IMR-90 (cell line): Measurements from ENCODE around the gene EIF4E3. TPM values are rescaled to one million over a fixed set of nuclear protein-coding genes. Genes with fewer than 3 reads are reported as not detected.

Experiments used
- ATAC-seq: fragments of 200-7000 bp; cut with Tn5 transposase; 2 replicates; pipeline ENCODE4 v1.9.1; 2020; ENCODE audit warnings: low read depth, mild to moderate bottlenecking, moderate library complexity
- BruUV-seq: library from RNA; stranded (reverse); fragments of 400-500 nt; replicated peaks from 2 replicates; lab custom pipeline; 2021; lab: Mats Ljungman, UMichigan
- CTCF ChIA-PET: fragments of 300-600 bp; formaldehyde crosslinking; extraction: SDS; loops from one replicate; lab custom pipeline; 2021; ENCODE audit warnings: antibody characterized with exemption; lab: Yijun Ruan, JAX
- POLR2A ChIA-PET: fragments of 300-600 bp; sonication (Branson Sonifier 250); formaldehyde crosslinking; loops from one replicate; lab custom pipeline; 2022; ENCODE audit warnings: antibody characterized with exemption; ENCODE audit not compliant: unreplicated experiment; lab: Charles Lee
- DNase-seq: peaks from one replicate; pipeline ENCODE4 v3.0.0; 2013
- H2AFZ ChIP-seq: replicated peaks from 2 replicates; pipeline ENCODE3; 2013; ENCODE audit warnings: low read length, mild to moderate bottlenecking; ENCODE audit not compliant: poor library complexity
- H2AK5ac ChIP-seq: 2 replicates; pipeline ENCODE4 v1.6.1; 2013; ENCODE audit warnings: low read depth, low read length, inconsistent platforms
- H2AK9ac ChIP-seq: replicated peaks from 2 replicates; pipeline ENCODE3; 2013; ENCODE audit warnings: mild to moderate bottlenecking, low read depth, low read length, moderate library complexity; ENCODE audit not compliant: poor library complexity
- H2BK120ac ChIP-seq: 2 replicates; pipeline ENCODE4 v1.6.1; 2013; ENCODE audit warnings: low read depth, low read length, inconsistent platforms
- H2BK15ac ChIP-seq: 3 replicates; pipeline ENCODE4 v1.6.1; 2013; ENCODE audit warnings: low read depth, low read length, inconsistent platforms
- H2BK20ac ChIP-seq: 2 replicates; pipeline ENCODE4 v1.6.1; 2013; ENCODE audit warnings: low read depth, mild to moderate bottlenecking, inconsistent platforms, low read length, moderate library complexity
- H2BK5ac ChIP-seq: 2 replicates; pipeline ENCODE4 v1.6.1; 2013; ENCODE audit warnings: mild to moderate bottlenecking, low read depth, low read length, inconsistent platforms; ENCODE audit not compliant: poor library complexity, severe bottlenecking
- H3K14ac ChIP-seq: replicated peaks from 2 replicates; pipeline ENCODE4 v1.6.1; 2013; ENCODE audit warnings: low read depth, low read length, inconsistent platforms
- H3K18ac ChIP-seq: 2 replicates; pipeline ENCODE4 v1.6.1; 2013; ENCODE audit warnings: low read depth, low read length, control low read depth
- H3K23ac ChIP-seq: 2 replicates; pipeline ENCODE4 v1.6.1; 2013; ENCODE audit warnings: low read depth, low read length, inconsistent platforms
- H3K27ac ChIP-seq: 2 replicates; pipeline ENCODE4 v1.5.1; 2013; ENCODE audit warnings: mild to moderate bottlenecking, control low read depth, low read length; ENCODE audit not compliant: insufficient read depth
- H3K27me3 ChIP-seq: 2 replicates; pipeline ENCODE4 v1.6.1; 2013; ENCODE audit warnings: low read length; ENCODE audit not compliant: control insufficient read depth, insufficient read depth
- H3K36me3 ChIP-seq: 2 replicates; pipeline ENCODE4 v1.6.1; 2013; ENCODE audit warnings: low read length, mixed read lengths; ENCODE audit not compliant: control insufficient read depth, insufficient read depth
- H3K4ac ChIP-seq: 2 replicates; pipeline ENCODE4 v1.6.1; 2013; ENCODE audit warnings: low read depth, low read length, inconsistent platforms
- H3K4me1 ChIP-seq: 2 replicates; pipeline ENCODE4 v1.6.1; 2013; ENCODE audit warnings: low read length, mixed read lengths; ENCODE audit not compliant: control insufficient read depth, insufficient read depth
- H3K4me2 ChIP-seq: 2 replicates; pipeline ENCODE4 v1.6.1; 2013; ENCODE audit warnings: low read depth, mild to moderate bottlenecking, control low read depth, low read length, moderate library complexity
- H3K4me3 ChIP-seq: 2 replicates; pipeline ENCODE4 v1.5.1; 2013; ENCODE audit warnings: low read depth, mild to moderate bottlenecking, control low read depth, low read length, moderate library complexity; ENCODE audit not compliant: insufficient read depth
- H3K56ac ChIP-seq: 2 replicates; pipeline ENCODE4 v1.6.1; 2013; ENCODE audit warnings: low read length, inconsistent platforms; ENCODE audit not compliant: insufficient read depth; ENCODE audit errors: extremely low read depth
- H3K79me1 ChIP-seq, 2 experiments: 2 replicates each; pipeline ENCODE4 v1.6.1; 2013; ENCODE audit warnings: low read length in 2 of 2, inconsistent platforms in 1 of 2, low read depth in 1 of 2
- H3K9ac ChIP-seq: 2 replicates; pipeline ENCODE4 v1.6.1; 2013; ENCODE audit warnings: low read depth, low read length, control low read depth
- H3K9me1 ChIP-seq: 2 replicates; pipeline ENCODE4 v1.6.1; 2013; ENCODE audit warnings: low read length, inconsistent platforms; ENCODE audit not compliant: insufficient read depth
- H3K9me3 ChIP-seq: 2 replicates; pipeline ENCODE4 v1.6.1; 2013; ENCODE audit warnings: low read length; ENCODE audit not compliant: control insufficient read depth, insufficient read depth
- H4K20me1 ChIP-seq: 2 replicates; pipeline ENCODE4 v1.6.1; 2013; ENCODE audit warnings: low read length, inconsistent platforms; ENCODE audit not compliant: insufficient read depth
- H4K5ac ChIP-seq: 2 replicates; pipeline ENCODE4 v1.6.1; 2013; ENCODE audit warnings: mild to moderate bottlenecking, low read depth, low read length, control low read depth
- H4K8ac ChIP-seq, 2 experiments: 2 replicates each; pipeline ENCODE4 v1.6.1; 2013; ENCODE audit warnings: low read depth in 2 of 2, low read length in 2 of 2, control low read depth in 1 of 2, inconsistent platforms in 1 of 2
- H4K91ac ChIP-seq: 2 replicates; pipeline ENCODE4 v1.6.1; 2013; ENCODE audit warnings: low read depth, low read length, inconsistent platforms; ENCODE audit not compliant: insufficient read depth
- BHLHE40 ChIP-seq: fragments of 150-350 bp; IDR thresholded peaks from 2 replicates; pipeline ENCODE4 v1.6.1; 2016; ENCODE audit warnings: mild to moderate bottlenecking, low read depth, low read length
- NFE2L2 ChIP-seq: fragments of 150-350 bp; IDR thresholded peaks from 2 replicates; pipeline ENCODE4 v1.6.1; 2016; ENCODE audit warnings: low read depth, mild to moderate bottlenecking, low read length
- RCOR1 ChIP-seq: IDR thresholded peaks from 2 replicates; pipeline ENCODE4 v1.6.1; 2012; ENCODE audit warnings: mild to moderate bottlenecking, low read length, improper control_type of control experiment; ENCODE audit not compliant: insufficient replicate concordance
- WGBS, 2 experiments: methylation state at CpG; one replicate each; pipeline versions ENCODE4 v1.1.5 to v1.1.7; 2013; ENCODE audit warnings: missing lambda C conversion rate in 2 of 2; ENCODE audit not compliant: insufficient read length in 1 of 2; ENCODE audit errors: extremely low coverage in 2 of 2; 5-methylcytosine and 5-hydroxymethylcytosine counted together
- dilution Hi-C: fragments of 300-500 bp; cut with HindIII; formaldehyde crosslinking; loops from one replicate; pipeline ENCODE4 v1.14.3; 2018; ENCODE audit warnings: low sequenced_read_pairs; ENCODE audit not compliant: unreplicated experiment
- in situ Hi-C: fragments of 300-500 bp; cut with MboI; formaldehyde crosslinking; loops from 3 replicates; pipeline ENCODE4 v1.14.3; 2019; ENCODE audit warnings: low sequenced_read_pairs, inconsistent platforms, mixed read lengths
- intact Hi-C: fragments of 100-400 bp; cut with micrococcal nuclease; formaldehyde crosslinking; loops from 2 replicates; pipeline ENCODE4 v1.10.0; 2022
- polyA plus RNA-seq, 3 experiments: library from polyadenylated mRNA; depleted of rRNA; stranded (reverse); fragments of >200 nt; gene quantifications; 2 replicates each; pipeline ENCODE4 v1.2.3, GENCODE V29; 2012; ENCODE audit warnings: low replicate concordance in 1 of 3
- total RNA-seq: library from RNA; depleted of rRNA; stranded (reverse); fragments of >200 nt; gene quantifications from 2 replicates; pipeline ENCODE4 v1.2.3, GENCODE V29; 2012

The EIF4E3 gene
- total and polyA plus RNA-seq, 2 of the 4 experiments (the other 2 are of a cell fraction): 0.72 to 1.1 TPM

GRCh38 chr3:71701251-71701762 is 23.9 kb downstream of the EIF4E3 start:
- no TSS peak for BruUV-seq

More at GRCh38 chr3:71701251-71701762, 23.9 kb downstream of the EIF4E3 start:
- H4K8ac ChIP-seq: no peak overlapping the region
- H3K23ac ChIP-seq: no peak overlapping the region
- no peak overlapping the region for H2BK120ac ChIP-seq
- no peak overlapping the region for H2AK9ac ChIP-seq
- no peak overlapping the region for H2BK15ac ChIP-seq
- H3K9ac ChIP-seq: no peak overlapping the region
- no peak overlapping the region for H3K4ac ChIP-seq
- H3K27ac ChIP-seq: no peak overlapping the region
- no peak overlapping the region for H2AFZ ChIP-seq
- TF ChIP-seq NFE2L2 (no peak), BHLHE40 (no peak), RCOR1 (no peak)
- H4K20me1 ChIP-seq: no peaks in the 10 kb centered on the region
- DNase-seq (no peak), ATAC-seq (no peak)
- POLR2A ChIA-PET: no interaction called here
- H3K18ac ChIP-seq: no peak overlapping the region
- H3K4me3 ChIP-seq: no peak overlapping the region
- H3K36me3 ChIP-seq: no peaks in the 10 kb centered on the region
- H3K79me1 ChIP-seq: no peaks in the 10 kb centered on the region
- CTCF ChIA-PET: no interaction called here
- H2BK5ac ChIP-seq: no peak overlapping the region
- no peak overlapping the region for H4K91ac ChIP-seq
- no peak overlapping the region for H4K5ac ChIP-seq
- no peak overlapping the region for H2BK20ac ChIP-seq
- no peaks in the 10 kb centered on the region for H3K4me1 ChIP-seq
- no peak overlapping the region for H3K56ac ChIP-seq
- in situ Hi-C loops: no loop called here
- peaks cover 6% of the 10 kb centered on the region; the same call in 1 of the 2 replicates for H3K27me3 ChIP-seq
- 0 out of 2 replicates have a peak, but pooled peaks cover 3% of the 10 kb centered on the region for H3K9me1 ChIP-seq
- dilution Hi-C loops: no loop called here
- no peak overlapping the region for H3K14ac ChIP-seq
- WGBS, 2 experiments: 100% methylated on average over 1 of the region's 3 CpGs; no CpG with 5 or more reads in 1 of the 2 experiments
- intact Hi-C loops: no loop called here
- H2AK5ac ChIP-seq: no peak overlapping the region
- H3K4me2 ChIP-seq: no peak overlapping the region
- no peaks in the 10 kb centered on the region for H3K9me3 ChIP-seq
